Muscle layer of colon (tissue), 2 donors: ENCODE data around the gene YIPF4.
A peak's percentile ranks its signal among the peaks of the same experiment; 100 is the strongest.
"Not testable (repeated sequence)": the region's sequence is repeated elsewhere in the genome, so short reads cannot be mapped to it uniquely, and the experiment has no call there.

Source experiments
- H3K27ac ChIP-seq: one replicate; pipeline ENCODE4 v1.7.0; 2013; ENCODE audit warnings: low read depth, mild to moderate bottlenecking, low read length, moderate library complexity
- H3K27me3 ChIP-seq, 2 donors: one replicate each; pipeline ENCODE4 v1.7.0; 2013; ENCODE audit warnings: low read length in 2 of 2, mild to moderate bottlenecking in 2 of 2; ENCODE audit not compliant: insufficient read depth in 2 of 2, control insufficient read depth in 1 of 2
- H3K36me3 ChIP-seq: one replicate; pipeline ENCODE4 v1.7.0; 2013; ENCODE audit warnings: mild to moderate bottlenecking, low read length; ENCODE audit not compliant: insufficient read depth
- H3K4me1 ChIP-seq: one replicate; pipeline ENCODE4 v1.7.0; 2013; ENCODE audit warnings: mild to moderate bottlenecking, low read length; ENCODE audit not compliant: insufficient read depth
- H3K4me3 ChIP-seq, 2 donors: one replicate each; pipeline ENCODE4 v1.7.0; 2013; ENCODE audit warnings: low read length in 2 of 2, low read depth in 1 of 2, mild to moderate bottlenecking in 1 of 2, moderate library complexity in 1 of 2
- H3K9ac ChIP-seq: one replicate; pipeline ENCODE4 v1.7.0; 2013; ENCODE audit warnings: low read length
- H3K9me3 ChIP-seq: one replicate; pipeline ENCODE4 v1.7.0; 2013; ENCODE audit warnings: mild to moderate bottlenecking, low read length
- donor health status: abdominal sarcoma.
- donor health status: Adenocarcinoma of cecum.

The YIPF4 gene

GRCh38 chr2:32350797-32351196, 73.1 kb downstream of the YIPF4 start:
- H3K27ac ChIP-seq, H3K27me3 ChIP-seq, H3K9me3 ChIP-seq, H3K36me3 ChIP-seq, H3K4me3 ChIP-seq, H3K4me1 ChIP-seq, H3K9ac ChIP-seq: not testable (repeated sequence)

GRCh38 chr2:32355976-32356680, 78.4 kb downstream of the YIPF4 start:
- no peaks in the 10 kb centered on the region for H3K27me3 ChIP-seq
- peak overlapping the region; percentile 63 for H3K9ac ChIP-seq

GRCh38 chr2:32356681-32357317, 79.1 kb downstream of the YIPF4 start, which contains the start of gene BIRC6:
BIRC6 (plus strand) TSS chr2:32357023; CDS start chr2:32357162, 139 bp downstream.
- no peaks in the 10 kb centered on the region for H3K27me3 ChIP-seq
- peak within 1 kb of the TSS; percentile 89 for H3K27ac ChIP-seq
- H3K4me3 ChIP-seq = peak within 1 kb of the TSS; percentile 87 to 95
- no peaks in the 10 kb centered on the region for H3K36me3 ChIP-seq
- H3K9ac ChIP-seq = peak within 1 kb of the TSS; percentile 95
- peaks cover 26% of the 10 kb centered on the region for H3K4me1 ChIP-seq
- no peaks in the 10 kb centered on the region for H3K9me3 ChIP-seq

More at GRCh38 chr2:32355976-32356680, 78.4 kb downstream of the YIPF4 start:
- H3K9me3 ChIP-seq = no peaks in the 10 kb centered on the region
- peak overlapping the region; percentile 89 for H3K27ac ChIP-seq
- H3K4me3 ChIP-seq = peak overlapping the region; percentile 87 to 95
- no peaks in the 10 kb centered on the region for H3K36me3 ChIP-seq
- H3K4me1 ChIP-seq = peaks cover 26% of the 10 kb centered on the region

- Histone ChIP-seq H3K27ac (peak overlapping the region; percentile 89), H3K36me3 (no peaks in the 10 kb centered on the region), H3K9me3 (no peaks in the 10 kb centered on the region), H3K4me3 (peak overlapping the region; percentile 87 to 95), H3K9ac (peak overlapping the region; percentile 95), H3K27me3 (no peaks in the 10 kb centered on the region), H3K4me1 (peaks cover 26% of the 10 kb centered on the region)
Observed at GRCh38 chr2:32357318-32358110, 79.8 kb downstream of the YIPF4 start.

- peak overlapping the region; percentile 64 for H3K9ac ChIP-seq
- peak overlapping the region; percentile 40 for H3K27ac ChIP-seq
- peaks cover 26% of the 10 kb centered on the region for H3K4me1 ChIP-seq
Observed at GRCh38 chr2:32358111-32358482, 80.4 kb downstream of the YIPF4 start.

GRCh38 chr2:32360416-32360815, 82.7 kb downstream of the YIPF4 start:
- H3K36me3 ChIP-seq = no peaks in the 10 kb centered on the region
- no peak overlapping the region for H3K4me3 ChIP-seq
- H3K27ac ChIP-seq = peak overlapping the region; percentile 7
- H3K27me3 ChIP-seq = no peaks in the 10 kb centered on the region
- H3K9me3 ChIP-seq = no peaks in the 10 kb centered on the region
- H3K9ac ChIP-seq = no peak overlapping the region
- H3K4me1 ChIP-seq = peaks cover 35% of the 10 kb centered on the region

More at GRCh38 chr2:32358111-32358482, 80.4 kb downstream of the YIPF4 start:
- H3K36me3 ChIP-seq = no peaks in the 10 kb centered on the region
- H3K9me3 ChIP-seq = no peaks in the 10 kb centered on the region
- peak overlapping the region; percentile 24 to 66 for H3K4me3 ChIP-seq
- no peaks in the 10 kb centered on the region for H3K27me3 ChIP-seq

- not testable (repeated sequence) for H3K36me3 ChIP-seq, H3K9me3 ChIP-seq, H3K27me3 ChIP-seq, H3K9ac ChIP-seq, H3K27ac ChIP-seq, H3K4me3 ChIP-seq
- peaks cover 36% of the 10 kb centered on the region for H3K4me1 ChIP-seq
Observed at GRCh38 chr2:32362997-32363396, 85.3 kb downstream of the YIPF4 start.

- no peak overlapping the region for H3K9ac ChIP-seq
- H3K36me3 ChIP-seq = no peaks in the 10 kb centered on the region
- no peaks in the 10 kb centered on the region for H3K27me3 ChIP-seq
- no peak overlapping the region for H3K27ac ChIP-seq
- H3K4me3 ChIP-seq = no peak overlapping the region
- H3K4me1 ChIP-seq = peaks cover 36% of the 10 kb centered on the region
- H3K9me3 ChIP-seq = no peaks in the 10 kb centered on the region
Observed at GRCh38 chr2:32363597-32363996, 85.9 kb downstream of the YIPF4 start.

GRCh38 chr2:32364290-32364689, 86.6 kb downstream of the YIPF4 start:
- H3K27ac ChIP-seq, H3K9me3 ChIP-seq, H3K4me3 ChIP-seq, H3K27me3 ChIP-seq, H3K36me3 ChIP-seq, H3K9ac ChIP-seq: not testable (repeated sequence)
- H3K4me1 ChIP-seq = peaks cover 36% of the 10 kb centered on the region

GRCh38 chr2:32365679-32366078, 88.0 kb downstream of the YIPF4 start:
- not testable (repeated sequence) for H3K9me3 ChIP-seq, H3K36me3 ChIP-seq, H3K27ac ChIP-seq, H3K4me3 ChIP-seq, H3K9ac ChIP-seq, H3K27me3 ChIP-seq
- H3K4me1 ChIP-seq = peaks cover 23% of the 10 kb centered on the region
